Pancreas (tissue), 10 donors: ENCODE measurements around the gene FAM9C. TPM values are rescaled to one million over a fixed set of nuclear protein-coding genes. Genes with fewer than 3 reads are reported as not detected.
"Not testable (repeated sequence)": the region's sequence is repeated elsewhere in the genome, so short reads cannot be mapped to it uniquely, and the experiment has no call there.

ENCODE experiments used
- ATAC-seq, 4 donors: fragments of 200-7000 bp; cut with Tn5 transposase; one replicate each; pipeline versions ENCODE4 v1.8.0 to v1.9.1; 2020; ENCODE audit warnings: mild to moderate bottlenecking in 4 of 4, moderate library complexity in 4 of 4
- DNase-seq, 6 donors: peaks; one replicate each; pipeline ENCODE4 v3.0.0-alpha.2; 2020
- FAIRE-seq: peaks from 2 replicates; lab custom pipeline; 2012; peaks lifted over from hg19 to GRCh38; lab: Jason Lieb, UNC
- H3K27ac ChIP-seq, 4 donors: fragments of 200-600 bp; sonication (generic); 1 replicate in 3 of 4; 2 replicates in 1 of 4; pipeline versions ENCODE4 v1.5.0 to v1.8.0; 2020
- H3K27me3 ChIP-seq, 4 donors: fragments of 200-600 bp; one replicate each; pipeline ENCODE4 v1.8.0; 2021
- H3K36me3 ChIP-seq, 3 donors: fragments of 200-600 bp; sonication (generic) in 1 of 3; one replicate each; pipeline versions ENCODE4 v1.5.0 to v1.8.0; 2020 to 2021
- H3K4me1 ChIP-seq, 3 donors: fragments of 200-600 bp; one replicate each; pipeline ENCODE4 v1.8.0; 2021
- H3K4me3 ChIP-seq, 4 donors: fragments of 200-600 bp; sonication (generic) in 2 of 4; one replicate each; pipeline versions ENCODE4 v1.5.0 to v1.8.0; 2020 to 2021
- H3K9me3 ChIP-seq, 4 donors: fragments of 200-600 bp; one replicate each; pipeline ENCODE4 v1.8.0; 2021
- WGBS, 2 donors: extraction: QIAGEN DNeasy Blood & Tissue Kit; methylation state at CpG; one replicate each; pipeline ENCODE4 v1.1.7; 2013; 5-methylcytosine and 5-hydroxymethylcytosine counted together
- intact Hi-C, 3 donors: fragments of 100-400 bp; cut with DNase I; formaldehyde crosslinking; loops; one replicate each; pipeline versions ENCODE4 v1.11.1 to v1.14.2; 2022
- polyA plus RNA-seq, 2 donors: library from polyadenylated mRNA; stranded (reverse); fragments of 200-250 nt; gene quantifications; one replicate each; pipeline ENCODE4 v1.2.3, GENCODE V29; 2013
- total RNA-seq, 6 donors: library from RNA; stranded (reverse); fragmentation: NEBNext Ultra II Directional in 4 of 6; extraction: Animal tissue kit (Norgen Biotek cat#: 25700) in 4 of 6; gene quantifications; one replicate each; pipeline versions ENCODE4 v1.2.1 to v1.2.4, GENCODE V29; 2021 to 2023
- TF ChIP-seq, protein P1 (sequence below), 4 donors: fragments of 200-600 bp; sonication (generic) in 3 of 4; IDR thresholded peaks; one replicate each; pipeline versions ENCODE4 v1.5.0 to v1.8.0; 2021; ENCODE audit warnings: antibody characterized with exemption in 4 of 4
- donor health status: healthy with polysubstance abuse.
- donor health status: DM: no; HTN: no; CAD: no; lungs with moderate emphysema.
- donor health status: DM: no; HTN: no; CAD: no.
- donor health status: control.
- donor health status: control.
- donor health status: Bipolar disorder and iron deficiency.
- donor health status: DM: yes; HTN: yes; CAD: no.
- donor health status: DM: no; HTN: no; CAD: no.
- donor health status: DM: no; HTN: no; CAD: no.
- donor health status: DM: yes; HTN: yes; CAD: no.

Gene FAM9C
- total and polyA plus RNA-seq, 8 donors: not detected

GRCh38 chrX:13086076-13086475, 41.7 kb upstream of the FAM9C start:
- peaks cover 0 to 11% (median 0%) of the 10 kb centered on the region in 3 donors for H3K4me1 ChIP-seq
- ATAC-seq: no peak
- no peak overlapping the region for H3K4me3 ChIP-seq
- DNase-seq: no peak
- intact Hi-C loops: no loop called here
- H3K27ac ChIP-seq: no peak overlapping the region
- no peak for FAIRE-seq
- H3K27me3 ChIP-seq: no peaks in the 10 kb centered on the region
- H3K9me3 ChIP-seq: no peaks in the 10 kb centered on the region
- TF ChIP-seq, protein P1, sequence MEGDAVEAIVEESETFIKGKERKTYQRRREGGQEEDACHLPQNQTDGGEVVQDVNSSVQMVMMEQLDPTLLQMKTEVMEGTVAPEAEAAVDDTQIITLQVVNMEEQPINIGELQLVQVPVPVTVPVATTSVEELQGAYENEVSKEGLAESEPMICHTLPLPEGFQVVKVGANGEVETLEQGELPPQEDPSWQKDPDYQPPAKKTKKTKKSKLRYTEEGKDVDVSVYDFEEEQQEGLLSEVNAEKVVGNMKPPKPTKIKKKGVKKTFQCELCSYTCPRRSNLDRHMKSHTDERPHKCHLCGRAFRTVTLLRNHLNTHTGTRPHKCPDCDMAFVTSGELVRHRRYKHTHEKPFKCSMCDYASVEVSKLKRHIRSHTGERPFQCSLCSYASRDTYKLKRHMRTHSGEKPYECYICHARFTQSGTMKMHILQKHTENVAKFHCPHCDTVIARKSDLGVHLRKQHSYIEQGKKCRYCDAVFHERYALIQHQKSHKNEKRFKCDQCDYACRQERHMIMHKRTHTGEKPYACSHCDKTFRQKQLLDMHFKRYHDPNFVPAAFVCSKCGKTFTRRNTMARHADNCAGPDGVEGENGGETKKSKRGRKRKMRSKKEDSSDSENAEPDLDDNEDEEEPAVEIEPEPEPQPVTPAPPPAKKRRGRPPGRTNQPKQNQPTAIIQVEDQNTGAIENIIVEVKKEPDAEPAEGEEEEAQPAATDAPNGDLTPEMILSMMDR (IDR thresholded peaks at IDR 0.05): no peak
- H3K36me3 ChIP-seq: no peaks in the 10 kb centered on the region
- 69 to 92% methylated on average over 2 of the region's 2 CpGs for WGBS, 2 donors

- Histone ChIP-seq H3K36me3 (no peaks in the 10 kb centered on the region), H3K9me3 (no peaks in the 10 kb centered on the region), H3K27me3 (no peaks in the 10 kb centered on the region), H3K27ac (no peak overlapping the region), H3K4me1 (peaks cover 0 to 8% (median 0%) of the 10 kb centered on the region in 3 donors), H3K4me3 (no peak overlapping the region)
- ATAC-seq (no peak), FAIRE-seq (no peak), DNase-seq (no peak)
- intact Hi-C loops: no loop called here
- WGBS, 2 donors: 69 to 92% methylated on average over 5 of the region's 5 CpGs
- TF ChIP-seq, protein P1 (IDR thresholded peaks at IDR 0.05): no peak
Measured at GRCh38 chrX:13085526-13085925, 41.1 kb upstream of the FAM9C start.

- no peaks in the 10 kb centered on the region for H3K9me3 ChIP-seq
- no peak for FAIRE-seq
- H3K4me3 ChIP-seq: no peak overlapping the region
- no peaks in the 10 kb centered on the region for H3K36me3 ChIP-seq
- peaks cover 0 to 6% (median 0%) of the 10 kb centered on the region in 3 donors for H3K4me1 ChIP-seq
- intact Hi-C loops: no loop called here
- no peak for DNase-seq
- TF ChIP-seq, protein P1 (IDR thresholded peaks at IDR 0.05): no peak
- H3K27me3 ChIP-seq: no peaks in the 10 kb centered on the region
- ATAC-seq: no peak
- whole genome bisulfite sequencing, 2 donors: 15 to 24% methylated on average over 1 of the region's 1 CpG
- H3K27ac ChIP-seq: no peak overlapping the region
Measured at GRCh38 chrX:13084611-13085010, 40.2 kb upstream of the FAM9C start.

DNA sequence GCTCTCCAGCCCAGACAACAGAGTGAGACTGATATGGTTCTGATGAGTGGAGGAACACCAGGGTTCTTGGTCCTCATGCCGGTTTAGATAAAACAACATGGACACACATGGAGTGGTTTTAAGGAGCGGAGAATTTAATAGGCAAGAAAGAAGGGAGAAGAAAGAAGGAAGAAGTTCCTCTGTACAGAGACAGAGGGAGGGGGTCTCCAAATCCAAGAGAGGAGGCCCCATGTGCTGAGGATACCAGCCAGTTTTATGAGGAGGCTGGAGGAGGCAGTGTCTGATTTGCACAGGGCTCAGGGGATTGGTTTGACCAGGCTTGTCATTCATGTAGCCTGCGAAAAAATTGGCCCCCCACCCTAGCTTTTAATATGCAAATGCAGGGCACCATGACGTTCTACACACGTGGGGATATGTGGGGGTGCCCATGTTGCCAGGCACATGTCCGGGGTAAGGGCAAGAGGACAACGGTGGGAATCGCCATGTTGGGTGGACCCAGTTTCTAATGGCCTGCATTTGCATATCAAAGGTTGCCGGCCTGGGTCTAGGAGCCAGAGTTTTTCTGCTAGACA, 39.4 kb upstream of the FAM9C start:
- H3K4me1 ChIP-seq, H3K4me3 ChIP-seq, H3K27me3 ChIP-seq, FAIRE-seq, H3K36me3 ChIP-seq, DNase-seq, H3K9me3 ChIP-seq, intact Hi-C loops, ATAC-seq, H3K27ac ChIP-seq: not testable (repeated sequence)
- WGBS, 2 donors: 70 to 97% methylated on average over 9 of the region's 9 CpGs

DNA sequence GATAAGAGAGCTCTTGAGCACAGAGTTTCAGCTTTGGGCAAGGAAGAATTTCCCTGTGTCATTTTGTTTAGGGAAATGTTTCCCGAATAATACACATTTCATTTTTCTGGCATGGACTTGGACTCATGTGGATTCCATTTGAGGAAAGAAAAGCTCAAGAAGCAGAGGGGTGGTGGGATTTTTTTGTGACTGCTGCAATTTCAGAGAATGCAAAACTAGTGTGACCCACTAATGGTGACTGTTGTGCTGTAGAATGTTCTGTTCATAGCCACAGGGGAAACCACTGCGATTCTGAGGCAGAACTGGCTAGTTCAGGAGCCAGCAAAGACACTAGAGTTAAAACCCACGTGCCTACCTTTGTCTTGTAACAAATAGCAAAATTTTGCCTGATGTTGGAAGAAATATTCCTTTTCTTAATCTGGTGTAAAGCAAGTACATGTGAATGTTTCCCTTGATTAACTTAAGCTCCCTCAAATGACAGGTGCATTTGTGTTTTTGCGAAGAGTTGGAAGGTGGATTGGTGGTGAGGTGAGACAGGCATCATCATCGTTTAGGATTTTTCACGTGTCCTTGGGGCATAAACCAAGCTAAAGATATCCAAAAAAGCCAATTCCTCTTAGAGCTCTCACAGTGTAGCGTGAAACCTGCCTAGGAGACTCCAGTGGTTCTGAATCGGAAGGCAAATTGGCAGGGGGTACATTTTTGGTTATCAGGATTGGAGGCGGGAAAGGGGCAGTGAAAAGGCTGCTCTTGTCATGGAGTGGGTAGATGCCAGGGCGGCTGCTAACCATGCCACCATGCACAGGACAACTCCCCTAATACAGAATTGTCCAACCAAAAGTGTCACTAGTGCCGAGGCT, 38.0 kb upstream of the FAM9C start:
- intact Hi-C loops: no loop called here
- no peaks in the 10 kb centered on the region for H3K27me3 ChIP-seq
- H3K9me3 ChIP-seq: no peaks in the 10 kb centered on the region
- H3K36me3 ChIP-seq: no peaks in the 10 kb centered on the region
- no peak overlapping the region for H3K4me3 ChIP-seq
- TF ChIP-seq, protein P1 (IDR thresholded peaks at IDR 0.05): no peak
- 72 to 75% methylated on average over 11 of the region's 11 CpGs for WGBS, 2 donors
- peaks cover 0 to 6% (median 0%) of the 10 kb centered on the region in 3 donors for H3K4me1 ChIP-seq
- FAIRE-seq (no peak), ATAC-seq (no peak), DNase-seq (no peak)
- peak overlapping the region in 2 of 4 donors; percentile 2 to 9 for H3K27ac ChIP-seq
